Neural cell (in vitro differentiated cells): Measurements from ENCODE around the gene HDAC4. TPM values are rescaled to one million over a fixed set of nuclear protein-coding genes. Genes with fewer than 3 reads are reported as not detected.

Experiments used
- H2AFZ ChIP-seq: fragments of 200-600, 300-800 bp; sonication (generic), shearing (Covaris generic); 2 replicates; pipeline ENCODE4 v1.6.0; 2014; ENCODE audit warnings: low read depth, mild to moderate bottlenecking, antibody characterized with exemption, low read length, moderate library complexity
- H3F3A ChIP-seq: fragments of 200-600 bp; shearing (Covaris generic); 2 replicates; pipeline ENCODE4 v1.6.1; 2016; ENCODE audit warnings: mild to moderate bottlenecking, moderate library complexity, mixed read lengths, antibody characterized with exemption, low read length; ENCODE audit not compliant: insufficient read depth, poor library complexity, severe bottlenecking
- H3K27ac ChIP-seq: fragments of 200-600, 300-800 bp; sonication (generic), shearing (Covaris generic); 2 replicates; pipeline ENCODE4 v1.5.1; 2014; ENCODE audit warnings: mild to moderate bottlenecking, low read length, moderate library complexity
- H3K27me3 ChIP-seq: fragments of 300-800, 200-600 bp; sonication (generic), shearing (Covaris generic); 2 replicates; pipeline ENCODE4 v1.6.0; 2014; ENCODE audit warnings: mild to moderate bottlenecking, low read depth, low read length, moderate library complexity; ENCODE audit not compliant: insufficient read depth
- H3K36me3 ChIP-seq: fragments of 300-800, 200-600 bp; sonication (generic), shearing (Covaris generic); 2 replicates; pipeline ENCODE4 v1.5.1; 2014; ENCODE audit warnings: mild to moderate bottlenecking, antibody characterized with exemption, low read length, moderate library complexity; ENCODE audit not compliant: insufficient read depth
- H3K4me2 ChIP-seq: fragments of 300-800, 200-600 bp; sonication (generic), shearing (Covaris generic); 2 replicates; pipeline ENCODE4 v1.6.0; 2014; ENCODE audit warnings: mild to moderate bottlenecking, low read length
- H3K4me3 ChIP-seq: fragments of 300-800, 200-600 bp; sonication (generic), shearing (Covaris generic); 2 replicates; pipeline ENCODE4 v1.5.1; 2014; ENCODE audit warnings: mild to moderate bottlenecking, low read length, moderate library complexity
- H3K79me2 ChIP-seq: fragments of 200-600 bp; shearing (Covaris generic); replicated peaks from 2 replicates; pipeline ENCODE4 v1.6.0; 2014; ENCODE audit warnings: mild to moderate bottlenecking, low read length, moderate library complexity; ENCODE audit not compliant: insufficient read depth
- H3K9ac ChIP-seq: fragments of 300-800, 200-600 bp; sonication (generic), shearing (Covaris generic); 2 replicates; pipeline ENCODE4 v1.6.1; 2016; ENCODE audit warnings: mild to moderate bottlenecking, low read length, mixed read lengths
- H3K9me2 ChIP-seq: fragments of 200-600 bp; shearing (Covaris generic); 2 replicates; pipeline ENCODE4 v1.6.1; 2016; ENCODE audit warnings: mild to moderate bottlenecking, low read length, mixed read lengths; ENCODE audit not compliant: insufficient read depth
- H3K9me3 ChIP-seq: fragments of 200-600, 300-800 bp; sonication (generic), shearing (Covaris generic); 2 replicates; pipeline ENCODE4 v1.6.1; 2016; ENCODE audit warnings: mild to moderate bottlenecking, mixed run types, low read length, moderate library complexity, mixed read lengths
- H4K20me1 ChIP-seq: fragments of 200-600 bp; shearing (Covaris generic); 2 replicates; pipeline ENCODE4 v1.6.1; 2016; ENCODE audit warnings: mild to moderate bottlenecking, mixed run types; ENCODE audit not compliant: insufficient read depth
- EP300 ChIP-seq: fragments of 450-650 bp; conservative IDR thresholded peaks from 2 replicates; pipeline ENCODE4 v1.6.1; 2014; ENCODE audit warnings: antibody characterized with exemption, mild to moderate bottlenecking, moderate library complexity; ENCODE audit not compliant: poor library complexity, severe bottlenecking
- EZH2 ChIP-seq: fragments of 200-600, 300-800 bp; shearing (Covaris generic), sonication (generic); IDR thresholded peaks from 2 replicates; pipeline ENCODE4 v1.6.1; 2014; ENCODE audit warnings: antibody characterized with exemption, low read length, borderline replicate concordance, mild to moderate bottlenecking; ENCODE audit not compliant: insufficient read depth, poor library complexity, severe bottlenecking
- MXI1 ChIP-seq: fragments of 450-650 bp; conservative IDR thresholded peaks from 2 replicates; pipeline ENCODE4 v1.6.1; 2014; ENCODE audit warnings: antibody characterized with exemption, mild to moderate bottlenecking; ENCODE audit not compliant: poor library complexity, severe bottlenecking
- POLR2AphosphoS5 ChIP-seq: IDR thresholded peaks from 2 replicates; pipeline ENCODE4 v1.6.1; 2012
- RAD21 ChIP-seq: fragments of 450-650 bp; conservative IDR thresholded peaks from 2 replicates; pipeline ENCODE4 v1.6.1; 2014; ENCODE audit warnings: antibody characterized with exemption, mild to moderate bottlenecking, moderate library complexity
- REST ChIP-seq: IDR thresholded peaks from 2 replicates; pipeline ENCODE4 v1.6.1; 2012; ENCODE audit warnings: borderline replicate concordance
- SMC3 ChIP-seq: fragments of 450-650 bp; conservative IDR thresholded peaks from 2 replicates; pipeline ENCODE4 v1.6.1; 2014; ENCODE audit warnings: antibody characterized with exemption, mild to moderate bottlenecking, moderate library complexity; ENCODE audit not compliant: poor library complexity
- TAF1 ChIP-seq: IDR thresholded peaks from 2 replicates; pipeline ENCODE4 v1.6.1; 2012; ENCODE audit warnings: low read depth
- polyA plus RNA-seq: library from polyadenylated mRNA; depleted of rRNA; stranded (reverse); fragments of >200 nt; gene quantifications from 2 replicates; pipeline ENCODE4 v1.2.3, GENCODE V29; 2014
- TF ChIP-seq, protein P1 (sequence below): fragments of 450-650 bp; IDR thresholded peaks from 2 replicates; pipeline ENCODE4 v1.5.1; 2014; ENCODE audit warnings: antibody characterized with exemption, mild to moderate bottlenecking, moderate library complexity; ENCODE audit not compliant: poor library complexity, severe bottlenecking

The HDAC4 gene
- polyA plus RNA-seq, 1 donor from 2014 or later: 3.4 TPM

DNA sequence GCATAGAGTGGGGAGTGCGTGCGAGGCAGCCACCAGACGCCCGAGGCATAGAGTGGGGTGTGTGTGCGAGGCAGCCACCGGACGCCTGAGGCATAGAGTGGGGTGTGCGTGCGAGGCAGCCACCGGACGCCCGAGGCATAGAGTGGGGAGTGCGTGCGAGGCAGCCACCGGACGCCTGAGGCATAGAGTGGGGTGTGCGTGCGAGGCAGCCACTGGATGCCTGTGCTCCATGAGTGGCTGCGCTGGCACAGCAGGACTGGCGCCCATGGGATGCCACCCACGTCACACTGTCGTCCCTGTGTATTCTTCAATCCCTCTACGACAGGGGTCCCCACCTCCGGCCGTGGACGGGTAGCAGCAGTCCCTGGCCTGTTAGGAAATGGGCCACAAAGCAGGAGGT lies 221.9 kb downstream of the HDAC4 start:
- Histone ChIP-seq H3K9me3 (peaks cover 8% of the 10 kb centered on the region), H3K4me3 (no peak overlapping the region), H3F3A (no peaks in the 10 kb centered on the region), H3K9me2 (no peaks in the 10 kb centered on the region), H3K27ac (no peak overlapping the region), H2AFZ (no peak overlapping the region), H3K4me2 (no peak overlapping the region), H3K27me3 (no peaks in the 10 kb centered on the region), H3K9ac (no peak overlapping the region), H4K20me1 (no peaks in the 10 kb centered on the region), H3K79me2 (no peaks in the 10 kb centered on the region), H3K36me3 (no peaks in the 10 kb centered on the region)
- TF ChIP-seq, protein P1, sequence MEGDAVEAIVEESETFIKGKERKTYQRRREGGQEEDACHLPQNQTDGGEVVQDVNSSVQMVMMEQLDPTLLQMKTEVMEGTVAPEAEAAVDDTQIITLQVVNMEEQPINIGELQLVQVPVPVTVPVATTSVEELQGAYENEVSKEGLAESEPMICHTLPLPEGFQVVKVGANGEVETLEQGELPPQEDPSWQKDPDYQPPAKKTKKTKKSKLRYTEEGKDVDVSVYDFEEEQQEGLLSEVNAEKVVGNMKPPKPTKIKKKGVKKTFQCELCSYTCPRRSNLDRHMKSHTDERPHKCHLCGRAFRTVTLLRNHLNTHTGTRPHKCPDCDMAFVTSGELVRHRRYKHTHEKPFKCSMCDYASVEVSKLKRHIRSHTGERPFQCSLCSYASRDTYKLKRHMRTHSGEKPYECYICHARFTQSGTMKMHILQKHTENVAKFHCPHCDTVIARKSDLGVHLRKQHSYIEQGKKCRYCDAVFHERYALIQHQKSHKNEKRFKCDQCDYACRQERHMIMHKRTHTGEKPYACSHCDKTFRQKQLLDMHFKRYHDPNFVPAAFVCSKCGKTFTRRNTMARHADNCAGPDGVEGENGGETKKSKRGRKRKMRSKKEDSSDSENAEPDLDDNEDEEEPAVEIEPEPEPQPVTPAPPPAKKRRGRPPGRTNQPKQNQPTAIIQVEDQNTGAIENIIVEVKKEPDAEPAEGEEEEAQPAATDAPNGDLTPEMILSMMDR: no peak
- TF ChIP-seq REST (no peak), POLR2AphosphoS5 (no peak), EP300 (no peak), TAF1 (no peak)

GRCh38 chr2:239178484-239178883 lies 222.3 kb downstream of the HDAC4 start:
- Histone ChIP-seq H4K20me1 (no peaks in the 10 kb centered on the region), H3K79me2 (no peaks in the 10 kb centered on the region), H3F3A (no peaks in the 10 kb centered on the region), H3K9me2 (no peaks in the 10 kb centered on the region), H2AFZ (no peak overlapping the region), H3K27ac (no peak overlapping the region), H3K27me3 (no peaks in the 10 kb centered on the region), H3K4me2 (no peak overlapping the region), H3K36me3 (no peaks in the 10 kb centered on the region), H3K9me3 (peaks cover 8% of the 10 kb centered on the region), H3K4me3 (no peak overlapping the region), H3K9ac (no peak overlapping the region)
- TF ChIP-seq RAD21 (no peak), EP300 (no peak), EZH2 (no peak), POLR2AphosphoS5 (no peak), MXI1 (no peak), SMC3 (no peak), TAF1 (no peak), REST (no peak)
- TF ChIP-seq, protein P1: no peak
